VCaP (cell line): ENCODE results near the gene DUSP2.

ENCODE experiments used
- H3K27ac ChIP-seq: fragments of 450-650 bp; 2 replicates; pipeline ENCODE4 v1.5.1; 2017
- CTCF ChIP-seq: fragments of 450-650 bp; conservative IDR thresholded peaks from 2 replicates; pipeline ENCODE4 v1.5.1; 2017; ENCODE audit warnings: mild to moderate bottlenecking, moderate library complexity

The DUSP2 gene

DNA sequence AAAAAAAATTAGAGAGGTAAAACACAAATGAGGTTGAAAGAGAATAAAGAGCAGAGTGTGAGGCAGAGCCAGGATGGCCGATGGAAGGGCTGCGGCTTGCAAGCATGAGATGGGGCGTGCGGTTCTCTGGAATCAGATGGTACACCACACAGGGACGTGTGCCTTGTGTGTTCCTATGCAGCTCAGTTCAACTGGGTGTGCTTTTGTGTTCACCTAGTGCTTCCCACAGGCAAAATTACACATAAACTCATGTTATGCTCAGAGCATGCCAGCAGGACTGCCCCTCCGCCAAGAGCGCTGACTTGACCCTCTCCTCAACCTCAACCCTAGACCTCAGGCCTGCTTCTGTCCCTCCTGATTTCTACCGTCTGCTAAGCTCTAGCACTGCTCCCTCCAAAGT, 38.9 kb upstream of the DUSP2 start:
- TF ChIP-seq CTCF = no peak
- H3K27ac ChIP-seq = no peak overlapping the region

DNA sequence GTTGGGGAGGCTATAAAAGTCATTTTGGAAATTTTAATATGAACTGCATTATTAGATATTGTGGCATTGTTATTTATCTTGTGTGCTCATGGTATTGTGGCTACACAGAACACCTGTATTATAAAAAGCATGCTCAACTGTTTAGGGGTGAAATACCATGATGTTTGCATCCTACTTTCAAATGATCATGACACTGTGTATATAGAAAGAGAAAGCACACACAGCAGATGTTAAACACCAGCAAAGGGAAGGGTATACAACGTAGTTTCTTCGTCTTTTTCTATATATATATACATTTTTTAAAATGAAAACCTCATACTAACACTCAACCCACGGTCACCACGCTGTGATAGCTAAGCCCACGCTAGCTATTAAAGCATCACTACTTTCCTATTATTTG, 36.3 kb upstream of the DUSP2 start:
- no peak overlapping the region for H3K27ac ChIP-seq
- TF ChIP-seq CTCF = no peak

DNA sequence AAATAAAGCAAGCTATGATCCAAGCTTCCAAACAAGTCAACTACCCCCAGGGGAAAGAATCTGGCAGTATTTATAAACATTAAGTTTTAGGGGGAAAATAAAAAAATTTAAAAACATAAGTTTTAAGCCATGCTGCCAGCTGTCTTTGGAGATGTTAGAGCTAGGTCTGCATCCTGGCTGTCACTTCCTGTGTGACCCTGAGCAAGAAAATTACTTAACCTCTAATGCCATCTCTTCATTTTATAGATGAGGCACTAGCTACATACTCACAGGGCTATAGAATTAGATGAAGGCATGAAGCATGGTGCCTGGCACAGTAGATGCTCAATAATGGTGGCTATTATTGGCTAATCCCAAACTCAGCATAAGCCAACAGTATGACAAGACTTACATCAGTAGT, 35.3 kb upstream of the DUSP2 start:
- no peak overlapping the region for H3K27ac ChIP-seq
- no peak for TF ChIP-seq CTCF

- H3K27ac ChIP-seq = no peak overlapping the region
- no peak for TF ChIP-seq CTCF
Observed at GRCh38 chr2:96180002-96180401, 34.8 kb upstream of the DUSP2 start.

DNA sequence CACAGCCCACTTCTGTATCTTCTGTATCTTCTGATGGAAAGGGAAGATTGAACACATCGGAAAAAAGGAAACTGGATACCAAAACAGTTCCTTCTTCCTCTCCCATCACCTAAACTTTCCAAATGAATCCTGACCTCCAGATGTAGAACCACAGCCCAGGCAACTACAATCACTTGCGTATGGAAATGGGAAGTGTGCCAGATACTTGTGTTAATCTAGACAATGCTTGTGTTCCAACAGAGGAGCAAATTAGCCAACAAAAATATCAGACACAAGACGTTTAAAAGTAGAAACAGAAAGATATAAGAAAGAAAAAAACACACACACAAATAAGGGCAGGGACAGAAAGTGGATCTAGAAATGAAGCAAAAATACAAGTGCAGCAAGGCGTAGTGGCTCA, 31.4 kb upstream of the DUSP2 start:
- no peak for TF ChIP-seq CTCF
- H3K27ac ChIP-seq = no peak overlapping the region

GRCh38 chr2:96175951-96176350, 30.7 kb upstream of the DUSP2 start:
- TF ChIP-seq CTCF = no peak
- no peak overlapping the region for H3K27ac ChIP-seq

DNA sequence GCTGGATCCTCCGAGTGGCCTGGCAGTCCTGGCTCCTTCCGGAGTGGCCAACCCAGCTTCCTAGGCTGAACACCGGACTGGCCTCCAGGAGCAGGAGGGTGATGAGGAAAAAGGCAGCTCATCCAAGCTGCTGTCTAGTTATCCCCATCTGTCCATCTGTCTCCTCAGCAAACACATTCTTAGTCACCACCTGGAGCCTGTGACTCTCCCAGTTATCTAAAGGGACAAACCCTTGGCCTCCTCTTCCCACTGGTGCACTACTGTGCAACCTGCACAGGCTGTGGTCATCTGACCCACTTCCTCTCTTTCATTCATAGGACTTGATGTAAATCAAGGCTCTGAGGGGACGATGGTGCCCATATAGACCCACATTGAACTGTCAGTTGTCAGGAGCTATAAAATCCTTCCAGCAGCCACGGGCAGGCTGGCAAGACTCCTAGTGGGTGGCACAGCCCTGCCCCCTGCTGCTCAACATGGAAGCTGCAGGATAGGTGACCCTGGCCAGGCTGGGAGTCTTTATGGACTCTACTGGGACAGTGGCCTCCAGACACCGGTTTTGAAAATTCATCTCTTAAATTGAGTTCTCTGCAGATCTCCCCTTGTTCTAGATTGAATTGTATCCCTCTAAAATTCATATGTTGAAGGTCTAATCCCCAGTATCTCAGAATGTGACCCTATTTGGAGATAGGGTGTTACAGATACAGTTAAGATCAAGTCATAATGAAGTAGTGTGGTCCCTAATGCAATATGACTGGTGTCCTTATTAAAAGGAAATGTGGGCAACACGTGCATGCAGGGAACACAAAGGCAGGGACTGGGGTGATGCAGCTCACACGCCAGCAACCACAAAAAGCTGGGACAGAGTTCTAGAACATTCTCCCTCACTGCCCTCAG, 29.3 kb upstream of the DUSP2 start:
- peak overlapping the region; percentile 25; the same call in 1 of the 2 replicates for H3K27ac ChIP-seq
- peak; percentile 96 for TF ChIP-seq CTCF
